NK-92 (cell line): ENCODE data around the gene NFKBIE.
A peak's percentile ranks its signal among the peaks of the same experiment; 100 is the strongest.

ENCODE experiments used
- DNase-seq: peaks from one replicate; lab custom pipeline; 2025; ENCODE audit not compliant: unreplicated experiment; lab: John Stamatoyannopoulos, UW

NFKBIE gene

GRCh38 chr6:44227148-44227793 lies 38.1 kb downstream of the NFKBIE start:
- no peak for DNase-seq

GRCh38 chr6:44226368-44227147 lies 38.8 kb downstream of the NFKBIE start:
- DNase-seq = no peak

- DNase-seq = no peak
Measured at GRCh38 chr6:44225579-44226325, 39.6 kb downstream of the NFKBIE start.

GRCh38 chr6:44224965-44225305 lies 40.4 kb downstream of the NFKBIE start:
- no peak for DNase-seq

- DNase-seq = no peak
Measured at GRCh38 chr6:44224029-44224964, 41.1 kb downstream of the NFKBIE start.

GRCh38 chr6:44223319-44224028 lies 41.9 kb downstream of the NFKBIE start, which contains the start of gene SLC29A1:
Gene SLC29A1 (plus strand): TSS chr6:44223595. CDS start chr6:44227314, 3,719 bp downstream.
- peak; percentile 40 for DNase-seq

- no peak for DNase-seq
Measured at GRCh38 chr6:44222486-44223318, 42.6 kb downstream of the NFKBIE start.

- DNase-seq = no peak
Measured at GRCh38 chr6:44221961-44222335, 43.4 kb downstream of the NFKBIE start.

GRCh38 chr6:44221291-44221960 lies 43.9 kb downstream of the NFKBIE start:
- no peak for DNase-seq

- no peak for DNase-seq
Measured at GRCh38 chr6:44220913-44221290, 44.4 kb downstream of the NFKBIE start.

- no peak for DNase-seq
Measured at GRCh38 chr6:44219815-44220784, 45.3 kb downstream of the NFKBIE start.

GRCh38 chr6:44219053-44219814 lies 46.1 kb downstream of the NFKBIE start:
- DNase-seq = no peak

- no peak for DNase-seq
Measured at GRCh38 chr6:44217332-44218143, 47.8 kb downstream of the NFKBIE start.

- DNase-seq = no peak
Measured at GRCh38 chr6:44216677-44217331, 48.5 kb downstream of the NFKBIE start, which contains the start of gene MYMX. Gene MYMX (plus strand): TSS chr6:44216926. CDS start chr6:44217472, 546 bp downstream.

- no peak for DNase-seq
Measured at GRCh38 chr6:44214307-44214706, 51.0 kb downstream of the NFKBIE start.
